K562 (cell line): ENCODE data around the gene CPNE8. TPM values are rescaled to one million over a fixed set of nuclear protein-coding genes. Genes with fewer than 3 reads are reported as not detected.

Source experiments
- PCBP2 ChIP-seq: fragments of 200-400 bp; formaldehyde crosslinking; IDR thresholded peaks from 2 replicates; pipeline ENCODE4 v1.6.1; 2018; ENCODE audit warnings: low read length, low read depth, mild to moderate bottlenecking, moderate library complexity; ENCODE audit not compliant: poor library complexity, severe bottlenecking
- REST ChIP-seq, 2 experiments: fragments of 450-650 bp; formaldehyde crosslinking in 1 of 2; IDR thresholded peaks; 2 replicates each; pipeline versions ENCODE4 v1.4.0 to v1.6.1; 2014 to 2020; ENCODE audit warnings: mild to moderate bottlenecking in 2 of 2, borderline replicate concordance in 1 of 2, low read depth in 1 of 2
- polyA plus RNA-seq, 8 experiments: library from polyadenylated mRNA; depleted of rRNA in 4 of 8; stranded (reverse) in 5 of 8; unstranded in 3 of 8; fragments of >200 nt; fragmentation: Nextera tagmentation in 2 of 8; fragmentation: Illumina TruSeq in 1 of 8; extraction: Ambion mirVana in 2 of 8; extraction: Trizol in 1 of 8; gene quantifications; 2 replicates each; pipeline versions ENCODE4 v1.2.1 to v1.2.3, GENCODE V29; 2011 to 2014; ENCODE audit warnings: inconsistent platforms in 1 of 8, missing spikeins in 1 of 8
- total RNA-seq, 7 experiments: library from RNA; depleted of rRNA in 6 of 7; stranded (reverse); fragments of >200 nt in 6 of 7; fragmentation: Illumina TruSeq in 2 of 7; extraction: Trizol in 2 of 7; gene quantifications; 2 replicates each; pipeline versions ENCODE4 v1.2.1 to v1.2.3, GENCODE V29; 2011 to 2021; ENCODE audit warnings: low replicate concordance in 1 of 7

Gene CPNE8
- total and polyA plus RNA-seq, 9 of the 15 experiments (the other 6 are each of a cell fraction or from before 2014, with no cell fraction given): 2.4 to 7.0 (median 4.2) TPM

DNA sequence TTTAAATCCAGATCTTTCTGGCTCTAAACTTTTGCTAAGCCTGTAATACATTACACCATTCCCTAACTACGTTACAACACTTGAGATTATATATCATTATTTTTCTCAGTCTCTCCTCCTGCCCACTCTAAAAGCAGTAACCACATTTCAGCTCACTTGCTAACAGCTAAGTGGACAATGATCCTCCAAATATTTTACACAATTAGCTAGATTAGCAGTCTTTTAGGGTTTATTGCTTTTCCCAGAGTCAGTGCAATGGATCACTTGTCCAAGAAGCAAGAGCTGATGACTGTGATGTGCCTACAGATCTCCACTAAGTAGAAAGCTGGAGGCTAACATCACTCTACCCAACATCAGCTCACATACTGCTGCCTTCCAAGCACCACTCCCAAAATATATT lies 17.6 kb downstream of the CPNE8 start (continued):
- TF ChIP-seq REST (IDR thresholded peaks at IDR 0.05; ENCODE audit: borderline replicate concordance): no peak
- TF ChIP-seq REST (CRISPR knock-in tag; IDR thresholded peaks at IDR 0.05; ENCODE audit: low read depth): no peak
- no peak for TF ChIP-seq PCBP2
